RWPE1 (cell line): ENCODE measurements around the gene SIN3A.

Source experiments
- CTCF ChIA-PET: fragments of 350-600 bp; sonication (Branson Sonifier 250); formaldehyde crosslinking; extraction: SDS; loops from one replicate; lab custom pipeline; 2021; lab: Yijun Ruan, JAX
- POLR2A ChIA-PET: fragments of 400-600 bp; formaldehyde crosslinking; extraction: SDS; loops from one replicate; lab custom pipeline; 2020; ENCODE audit warnings: antibody characterized with exemption; ENCODE audit not compliant: low non-redundant PET; lab: Yijun Ruan, JAX
- DNase-seq: peaks from one replicate; pipeline ENCODE4 v3.0.0; 2012; ENCODE audit warnings: low spot score
- H3K27ac ChIP-seq: fragments of 450-650 bp; 2 replicates; pipeline ENCODE4 v1.5.1; 2017
- TF ChIP-seq, protein P1 (sequence below): fragments of 450-650 bp; conservative IDR thresholded peaks from 2 replicates; pipeline ENCODE4 v1.5.1; 2017; ENCODE audit warnings: low read depth, mild to moderate bottlenecking

The SIN3A gene

DNA sequence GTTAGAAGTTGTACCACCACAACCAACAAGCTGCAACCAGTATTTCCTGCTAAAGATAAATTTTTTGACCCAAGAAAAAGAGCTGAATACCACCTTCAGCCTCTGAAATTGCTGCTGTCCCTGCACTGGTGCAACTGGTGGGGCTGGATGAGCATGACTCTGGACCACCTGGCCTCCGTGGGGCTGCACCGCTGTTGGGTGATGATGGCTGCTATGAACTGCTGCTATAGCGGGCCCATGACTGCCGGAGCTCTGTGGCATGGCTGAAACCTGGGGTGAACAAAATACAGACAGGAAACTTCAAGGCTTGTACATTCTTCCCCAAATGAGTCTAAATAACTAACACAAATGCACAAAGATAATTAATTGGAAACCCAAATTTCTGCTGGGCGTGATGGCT, 28.9 kb downstream of the SIN3A start:
- POLR2A ChIA-PET = interaction anchor here (0.5 kb wide), 1 partner anchor 146 kb away, joined by 3 read pairs; no protein-coding TSS in a partner anchor
- CTCF ChIA-PET = no interaction called here
- DNase-seq = no peak
- H3K27ac ChIP-seq = peak overlapping the region; percentile 23; the same call in 1 of the 2 replicates
- TF ChIP-seq, protein P1, sequence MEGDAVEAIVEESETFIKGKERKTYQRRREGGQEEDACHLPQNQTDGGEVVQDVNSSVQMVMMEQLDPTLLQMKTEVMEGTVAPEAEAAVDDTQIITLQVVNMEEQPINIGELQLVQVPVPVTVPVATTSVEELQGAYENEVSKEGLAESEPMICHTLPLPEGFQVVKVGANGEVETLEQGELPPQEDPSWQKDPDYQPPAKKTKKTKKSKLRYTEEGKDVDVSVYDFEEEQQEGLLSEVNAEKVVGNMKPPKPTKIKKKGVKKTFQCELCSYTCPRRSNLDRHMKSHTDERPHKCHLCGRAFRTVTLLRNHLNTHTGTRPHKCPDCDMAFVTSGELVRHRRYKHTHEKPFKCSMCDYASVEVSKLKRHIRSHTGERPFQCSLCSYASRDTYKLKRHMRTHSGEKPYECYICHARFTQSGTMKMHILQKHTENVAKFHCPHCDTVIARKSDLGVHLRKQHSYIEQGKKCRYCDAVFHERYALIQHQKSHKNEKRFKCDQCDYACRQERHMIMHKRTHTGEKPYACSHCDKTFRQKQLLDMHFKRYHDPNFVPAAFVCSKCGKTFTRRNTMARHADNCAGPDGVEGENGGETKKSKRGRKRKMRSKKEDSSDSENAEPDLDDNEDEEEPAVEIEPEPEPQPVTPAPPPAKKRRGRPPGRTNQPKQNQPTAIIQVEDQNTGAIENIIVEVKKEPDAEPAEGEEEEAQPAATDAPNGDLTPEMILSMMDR = no peak

DNA sequence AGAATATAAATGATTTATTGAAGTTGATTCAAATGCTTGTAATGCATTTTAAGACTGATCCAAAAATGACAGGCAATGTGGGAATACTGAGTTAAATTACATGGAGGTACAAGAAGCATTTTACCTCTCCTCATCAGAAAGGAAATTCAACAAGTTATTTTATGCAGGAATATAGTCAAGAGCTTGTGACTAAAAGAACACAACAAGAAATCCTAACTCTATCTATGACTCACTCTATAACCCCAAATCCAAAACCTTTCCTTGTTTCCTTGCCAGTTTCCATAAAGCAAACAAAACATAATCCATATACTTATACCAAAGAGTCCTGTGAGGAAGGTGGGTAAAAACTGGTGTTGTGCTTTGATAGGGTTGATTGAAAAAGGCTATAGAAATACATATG, 30.8 kb downstream of the SIN3A start:
- TF ChIP-seq, protein P1 = no peak
- H3K27ac ChIP-seq = no peak overlapping the region
- ChIA-PET CTCF (no interaction called here), POLR2A (no interaction called here)
- no peak for DNase-seq

DNA sequence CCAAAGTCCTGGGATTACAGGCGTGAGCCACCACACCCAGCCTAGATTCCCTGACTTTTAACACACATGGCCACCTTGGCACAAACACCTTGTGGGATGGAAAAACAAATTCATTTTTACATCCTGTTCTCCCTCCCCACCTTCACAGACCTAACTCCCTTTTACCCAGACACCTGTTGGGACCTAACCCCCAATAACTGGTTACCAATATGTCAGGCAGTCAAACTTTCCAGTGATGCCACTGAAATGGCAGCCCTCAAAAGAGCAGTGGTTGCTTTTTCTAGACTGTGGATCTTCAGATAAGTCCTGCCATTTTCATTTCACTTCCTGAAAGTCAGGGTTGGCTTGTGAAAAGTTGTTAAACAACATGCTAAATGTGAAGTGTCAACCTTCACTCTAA, 34.9 kb downstream of the SIN3A start:
- TF ChIP-seq, protein P1 = no peak
- peak overlapping the region; percentile 26 for H3K27ac ChIP-seq
- DNase-seq = no peak
- ChIA-PET CTCF (no interaction called here), POLR2A (no interaction called here)

DNA sequence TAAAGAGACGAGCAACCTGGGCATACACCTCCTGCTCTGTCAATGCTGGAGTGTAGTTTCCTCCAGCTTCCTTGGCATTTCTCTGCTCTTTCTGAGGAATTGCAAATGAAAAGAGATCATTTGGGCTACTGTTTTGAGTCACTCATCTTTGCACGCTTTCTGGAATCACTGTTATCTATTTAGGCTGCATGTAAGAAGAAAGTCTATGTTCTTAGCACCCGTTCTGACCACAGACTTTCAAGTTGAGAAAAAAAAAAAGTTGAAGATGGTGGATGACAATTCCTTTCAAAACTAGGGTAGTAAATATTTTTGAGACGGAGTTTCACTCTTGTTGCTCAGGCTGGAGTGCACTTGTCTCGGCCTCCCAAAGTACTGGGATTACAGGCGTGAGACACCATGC, 41.3 kb downstream of the SIN3A start:
- H3K27ac ChIP-seq = no peak overlapping the region
- CTCF ChIA-PET = no interaction called here
- no peak for DNase-seq
- POLR2A ChIA-PET = no interaction called here
- TF ChIP-seq, protein P1 = no peak

DNA sequence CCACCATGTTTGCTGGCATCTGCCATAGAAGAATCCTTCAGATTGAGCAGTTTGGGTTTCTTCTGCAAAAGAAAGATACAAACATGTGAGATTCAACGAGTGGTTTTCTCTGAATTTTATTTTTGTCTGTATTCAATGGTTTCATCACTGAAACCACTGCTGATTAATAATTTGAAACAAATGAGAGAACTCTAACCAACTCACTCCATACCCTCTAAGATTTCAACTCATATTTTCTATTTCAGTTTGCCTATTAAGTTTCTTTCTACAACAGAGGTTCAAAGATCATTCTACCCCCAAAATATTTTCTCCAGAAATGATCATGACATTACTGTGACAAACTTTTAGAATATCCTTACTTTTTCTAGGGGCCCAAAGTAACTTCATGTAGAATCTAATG, 44.4 kb downstream of the SIN3A start:
- no peak overlapping the region for H3K27ac ChIP-seq
- CTCF ChIA-PET = interaction anchor here (0.6 kb wide), 1 partner anchor 99 kb away, joined by 3 read pairs; no protein-coding TSS in a partner anchor
- POLR2A ChIA-PET = no interaction called here
- DNase-seq = no peak
- TF ChIP-seq, protein P1 = no peak

DNA sequence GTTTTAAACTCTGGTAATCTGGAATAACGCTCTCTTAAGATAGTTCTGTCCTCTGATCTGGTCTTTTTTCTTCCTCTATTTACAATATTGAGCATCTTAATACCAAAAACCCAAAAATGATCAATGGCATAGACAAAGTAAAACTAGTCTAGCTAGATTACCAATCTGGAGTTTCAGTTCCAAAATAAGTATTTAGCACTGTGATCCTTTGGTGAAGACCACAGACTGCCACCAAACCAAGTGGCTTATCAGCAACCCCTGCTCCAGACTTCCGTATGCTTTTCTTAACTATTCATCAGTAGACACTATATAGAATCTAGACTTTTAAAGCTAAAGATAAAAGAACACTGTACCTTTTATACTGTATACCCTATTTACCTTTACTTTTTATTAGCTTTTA, 47.6 kb downstream of the SIN3A start:
- CTCF ChIA-PET = interaction anchor here (0.8 kb wide), 1 partner anchor 22 kb away, joined by 3 read pairs; no protein-coding TSS in a partner anchor
- no peak for DNase-seq

More for the DNA sequence above, 47.6 kb downstream of the SIN3A start:
- H3K27ac ChIP-seq = no peak overlapping the region
- POLR2A ChIA-PET = no interaction called here
- TF ChIP-seq, protein P1 = no peak
